Mesenchymal stem cell (in vitro differentiated cells and primary cell): ENCODE measurements around the gene AHRR.
"Not testable (repeated sequence)": the region's sequence is repeated elsewhere in the genome, so short reads cannot be mapped to it uniquely, and the experiment has no call there.

Experiments
- DNase-seq: peaks from one replicate; pipeline ENCODE4 v3.0.0-alpha.2; 2013
- H2AFZ ChIP-seq: one replicate; pipeline ENCODE4 v1.6.1; 2013; ENCODE audit warnings: low read depth, mild to moderate bottlenecking, control low read depth, inconsistent platforms, low read length, moderate library complexity
- H2AK5ac ChIP-seq: 2 replicates; pipeline ENCODE4 v1.6.1; 2013; ENCODE audit warnings: low read length, moderate library complexity, mild to moderate bottlenecking, inconsistent platforms; ENCODE audit not compliant: severe bottlenecking
- H2BK120ac ChIP-seq: one replicate; pipeline ENCODE4 v1.6.1; 2013; ENCODE audit warnings: low read depth, mild to moderate bottlenecking, inconsistent platforms, low read length, moderate library complexity
- H2BK12ac ChIP-seq, 2 experiments: one replicate each; pipeline ENCODE4 v1.6.1; 2013; ENCODE audit warnings: inconsistent platforms in 2 of 2, low read length in 2 of 2, mild to moderate bottlenecking in 2 of 2, moderate library complexity in 2 of 2, control low read depth in 1 of 2
- H2BK15ac ChIP-seq: one replicate; pipeline ENCODE4 v1.6.1; 2013; ENCODE audit warnings: mild to moderate bottlenecking, low read depth, inconsistent platforms; ENCODE audit not compliant: poor library complexity, severe bottlenecking
- H2BK5ac ChIP-seq: 2 replicates; pipeline ENCODE4 v1.6.1; 2013; ENCODE audit warnings: low read depth, mild to moderate bottlenecking, low read length, control low read depth, inconsistent platforms; ENCODE audit not compliant: poor library complexity, severe bottlenecking
- H3K14ac ChIP-seq, 2 experiments: one replicate each; pipeline ENCODE4 v1.6.1; 2013; ENCODE audit warnings: inconsistent platforms in 2 of 2, low read length in 2 of 2, control low read depth in 1 of 2, mild to moderate bottlenecking in 1 of 2, moderate library complexity in 1 of 2
- H3K18ac ChIP-seq, 2 experiments: one replicate each; pipeline ENCODE4 v1.6.1; 2013; ENCODE audit warnings: inconsistent platforms in 2 of 2, low read length in 2 of 2, control low read depth in 1 of 2, low read depth in 1 of 2, mild to moderate bottlenecking in 1 of 2
- H3K23ac ChIP-seq, 2 experiments: one replicate each; pipeline ENCODE4 v1.6.1; 2013; ENCODE audit warnings: inconsistent platforms in 2 of 2, low read length in 2 of 2, mild to moderate bottlenecking in 2 of 2, moderate library complexity in 2 of 2, control low read depth in 1 of 2
- H3K27ac ChIP-seq: 2 replicates; pipeline ENCODE4 v1.5.1; 2013; ENCODE audit warnings: mild to moderate bottlenecking, moderate library complexity, low read length, control low read depth, inconsistent platforms; ENCODE audit not compliant: poor library complexity, severe bottlenecking
- H3K27me3 ChIP-seq, 2 experiments: 2 replicates each; pipeline versions ENCODE4 v1.6.1 to v1.7.0; 2013; ENCODE audit warnings: low read length in 2 of 2, mild to moderate bottlenecking in 2 of 2, moderate library complexity in 2 of 2, control low read depth in 1 of 2, inconsistent platforms in 1 of 2; ENCODE audit not compliant: control insufficient read depth in 1 of 2, insufficient read depth in 1 of 2
- H3K36me3 ChIP-seq, 2 experiments: 2 replicates each; pipeline versions ENCODE4 v1.6.1 to v1.7.0; 2013; ENCODE audit warnings: low read length in 2 of 2, control low read depth in 1 of 2, inconsistent platforms in 1 of 2, low read depth in 1 of 2, mild to moderate bottlenecking in 1 of 2; ENCODE audit not compliant: insufficient read depth in 2 of 2, control insufficient read depth in 1 of 2
- H3K4ac ChIP-seq, 2 experiments: one replicate each; pipeline ENCODE4 v1.6.1; 2013; ENCODE audit warnings: inconsistent platforms in 2 of 2, low read length in 2 of 2, mild to moderate bottlenecking in 2 of 2, moderate library complexity in 2 of 2, control low read depth in 1 of 2, low read depth in 1 of 2
- H3K4me1 ChIP-seq: 2 replicates; pipeline ENCODE4 v1.6.1; 2013; ENCODE audit warnings: low read depth, low read length, control low read depth; ENCODE audit not compliant: control insufficient read depth, insufficient read depth
- H3K4me2 ChIP-seq: 2 replicates; pipeline ENCODE4 v1.6.1; 2013; ENCODE audit warnings: low read length, mild to moderate bottlenecking, inconsistent platforms; ENCODE audit not compliant: poor library complexity, severe bottlenecking
- H3K4me3 ChIP-seq, 2 experiments: 2 replicates each; pipeline versions ENCODE4 v1.5.1 to v1.7.0; 2013; ENCODE audit warnings: low read length in 2 of 2, mild to moderate bottlenecking in 2 of 2, control low read depth in 1 of 2, low read depth in 1 of 2; ENCODE audit not compliant: insufficient read depth in 1 of 2
- H3K79me1 ChIP-seq: replicated peaks from 2 replicates; pipeline ENCODE4 v1.6.1; 2013; ENCODE audit warnings: mild to moderate bottlenecking, control low read depth, low read length, inconsistent platforms; ENCODE audit not compliant: poor library complexity, severe bottlenecking
- H3K9ac ChIP-seq: 2 replicates; pipeline ENCODE4 v1.7.0; 2013; ENCODE audit warnings: mild to moderate bottlenecking, low read length, moderate library complexity
- H3K9me3 ChIP-seq: 2 replicates; pipeline ENCODE4 v1.7.0; 2013; ENCODE audit warnings: mild to moderate bottlenecking, low read length; ENCODE audit not compliant: control insufficient read depth
- H4K8ac ChIP-seq: one replicate; pipeline ENCODE4 v1.6.1; 2013; ENCODE audit warnings: inconsistent platforms, mild to moderate bottlenecking, low read length, moderate library complexity
- H4K91ac ChIP-seq: one replicate; pipeline ENCODE4 v1.6.1; 2013; ENCODE audit warnings: mild to moderate bottlenecking, low read length, inconsistent platforms
- WGBS: methylation state at CpG from one replicate; pipeline ENCODE4 v1.1.7; 2013; ENCODE audit warnings: mixed read lengths; 5-methylcytosine and 5-hydroxymethylcytosine counted together

AHRR gene

DNA sequence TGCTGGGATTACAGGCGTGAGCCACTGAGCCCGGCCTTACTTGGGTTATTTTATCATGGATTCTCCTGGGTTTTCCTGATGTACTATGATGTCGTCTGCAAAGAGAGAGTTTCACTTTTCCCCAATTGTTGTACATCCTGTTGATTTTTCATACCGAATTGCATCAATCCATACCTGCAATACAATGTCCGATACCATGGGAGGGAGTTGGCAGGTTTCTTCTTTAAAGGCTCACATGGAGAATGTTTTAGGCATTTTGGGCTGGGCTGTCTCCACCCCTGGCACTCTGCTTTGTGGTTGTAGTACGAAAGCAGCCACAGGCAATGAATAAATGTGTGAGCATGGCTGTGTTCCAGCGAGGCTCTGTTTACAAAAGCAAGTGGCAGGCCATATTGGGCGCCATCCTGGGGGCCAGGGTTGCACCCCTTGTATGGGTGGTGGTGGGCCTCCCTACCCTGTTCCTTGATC lies 86.3 kb downstream of the AHRR start:
- H3K36me3 ChIP-seq: peaks cover 0 to 7% of the 10 kb centered on the region in 2 experiments
- DNase-seq: no peak
- H2AK5ac ChIP-seq: no peak overlapping the region
- H3K4ac ChIP-seq: no peak overlapping the region
- peak overlapping the region in 1 of 2 experiments; percentile 21 for H2BK12ac ChIP-seq
- H3K9me3 ChIP-seq: no peaks in the 10 kb centered on the region
- no peak overlapping the region for H3K9ac ChIP-seq
- H2BK5ac ChIP-seq: no peak overlapping the region
- H3K27ac ChIP-seq: no peak overlapping the region
- H3K18ac ChIP-seq: peak overlapping the region in 1 of 2 experiments; percentile 68
- H3K23ac ChIP-seq: no peak overlapping the region
- 85% methylated on average over 6 of the region's 8 CpGs for WGBS
- no peaks in the 10 kb centered on the region for H3K4me1 ChIP-seq
- H3K14ac ChIP-seq: no peak overlapping the region
- H3K79me1 ChIP-seq: no peaks in the 10 kb centered on the region
- no peak overlapping the region for H3K4me2 ChIP-seq
- peak overlapping the region; percentile 70 for H4K91ac ChIP-seq
- H2BK15ac ChIP-seq: no peak overlapping the region
- H2AFZ ChIP-seq: peak overlapping the region; percentile 18
- peak overlapping the region; percentile 67 for H4K8ac ChIP-seq
- no peak overlapping the region for H3K4me3 ChIP-seq
- no peak overlapping the region for H2BK120ac ChIP-seq
- H3K27me3 ChIP-seq: no peaks in the 10 kb centered on the region

DNA sequence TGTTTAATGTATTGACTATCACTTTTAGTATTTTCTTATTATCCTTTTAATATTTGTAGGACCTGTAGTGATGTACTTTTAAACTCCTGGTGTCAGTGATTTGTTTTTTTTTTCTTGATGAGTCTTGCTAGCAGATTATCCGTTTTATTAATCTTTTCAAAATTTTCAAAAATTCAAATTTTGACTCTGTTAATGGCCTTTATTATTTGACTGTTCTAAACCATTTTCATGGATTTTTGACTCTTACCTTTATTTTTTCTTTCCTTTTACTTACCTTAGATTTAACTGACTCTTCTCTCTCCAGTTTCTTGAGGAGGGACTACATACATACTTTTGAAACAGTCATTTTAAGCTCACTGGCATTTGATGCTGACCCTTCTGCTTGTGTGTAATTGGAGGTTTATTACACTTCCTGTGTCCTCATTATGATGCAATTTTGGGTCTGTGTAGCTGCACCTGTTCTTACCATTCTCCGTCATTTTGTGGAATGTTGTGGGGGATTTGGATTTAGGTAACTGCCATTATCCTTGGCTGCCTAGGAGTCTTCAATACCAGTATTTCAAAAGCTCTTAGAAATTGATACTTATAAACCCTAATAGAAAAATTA lies 89.5 kb downstream of the AHRR start:
- WGBS: no CpG with 5 or more reads among the region's 2 CpGs
- Histone ChIP-seq H3K27ac (no peak overlapping the region), H3K79me1 (no peaks in the 10 kb centered on the region), H3K27me3 (no peaks in the 10 kb centered on the region), H3K4me2 (no peak overlapping the region), H2AFZ (no peak overlapping the region), H4K8ac (no peak overlapping the region), H3K18ac (no peak overlapping the region), H3K23ac (no peak overlapping the region), H3K36me3 (peaks cover under 1 to 18% of the 10 kb centered on the region in 2 experiments), H3K9ac (no peak overlapping the region), H3K9me3 (no peaks in the 10 kb centered on the region), H2BK15ac (no peak overlapping the region), H3K14ac (no peak overlapping the region), H2BK12ac (no peak overlapping the region), H2BK120ac (no peak overlapping the region), H2BK5ac (no peak overlapping the region), H3K4me1 (peaks cover 7% of the 10 kb centered on the region), H2AK5ac (no peak overlapping the region), H3K4me3 (no peak overlapping the region), H4K91ac (no peak overlapping the region), H3K4ac (no peak overlapping the region)
- no peak for DNase-seq

DNA sequence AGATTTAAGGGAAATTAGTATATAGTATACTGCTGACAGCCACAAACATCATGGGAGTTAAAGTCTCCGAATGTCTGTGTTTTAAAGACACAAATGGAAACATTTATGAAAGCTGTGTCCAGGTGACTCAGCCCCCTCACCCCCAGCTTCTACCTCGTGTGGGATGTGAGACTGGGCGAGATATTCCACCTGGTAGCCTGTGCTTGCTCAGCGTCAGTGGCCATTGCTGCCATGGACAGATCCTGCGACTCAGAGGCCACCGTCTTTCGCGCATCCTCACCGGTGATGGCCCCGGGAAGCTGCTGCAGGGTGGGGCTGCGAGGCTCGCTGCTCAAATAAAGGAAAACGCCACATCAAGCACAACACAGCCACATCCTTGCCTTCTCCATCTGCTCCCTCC lies 90.2 kb downstream of the AHRR start:
- H3K14ac ChIP-seq: no peak overlapping the region
- no peaks in the 10 kb centered on the region for H3K79me1 ChIP-seq
- no peak overlapping the region for H3K23ac ChIP-seq
- no peak for DNase-seq
- H2AK5ac ChIP-seq: no peak overlapping the region
- H2BK12ac ChIP-seq: no peak overlapping the region
- H2BK15ac ChIP-seq: no peak overlapping the region
- H2BK120ac ChIP-seq: no peak overlapping the region
- 76% methylated on average over 10 of the region's 13 CpGs for WGBS
- H3K4me3 ChIP-seq: no peak overlapping the region
- H3K27me3 ChIP-seq: no peaks in the 10 kb centered on the region
- no peak overlapping the region for H4K91ac ChIP-seq
- H2BK5ac ChIP-seq: no peak overlapping the region
- no peak overlapping the region for H2AFZ ChIP-seq
- no peaks in the 10 kb centered on the region for H3K9me3 ChIP-seq
- no peak overlapping the region for H3K27ac ChIP-seq
- no peak overlapping the region for H3K4ac ChIP-seq
- H3K36me3 ChIP-seq: peaks cover 4 to 24% of the 10 kb centered on the region in 2 experiments
- peaks cover 9% of the 10 kb centered on the region for H3K4me1 ChIP-seq
- H3K18ac ChIP-seq: no peak overlapping the region
- H3K9ac ChIP-seq: no peak overlapping the region
- peak overlapping the region; percentile 19 for H4K8ac ChIP-seq
- no peak overlapping the region for H3K4me2 ChIP-seq

DNA sequence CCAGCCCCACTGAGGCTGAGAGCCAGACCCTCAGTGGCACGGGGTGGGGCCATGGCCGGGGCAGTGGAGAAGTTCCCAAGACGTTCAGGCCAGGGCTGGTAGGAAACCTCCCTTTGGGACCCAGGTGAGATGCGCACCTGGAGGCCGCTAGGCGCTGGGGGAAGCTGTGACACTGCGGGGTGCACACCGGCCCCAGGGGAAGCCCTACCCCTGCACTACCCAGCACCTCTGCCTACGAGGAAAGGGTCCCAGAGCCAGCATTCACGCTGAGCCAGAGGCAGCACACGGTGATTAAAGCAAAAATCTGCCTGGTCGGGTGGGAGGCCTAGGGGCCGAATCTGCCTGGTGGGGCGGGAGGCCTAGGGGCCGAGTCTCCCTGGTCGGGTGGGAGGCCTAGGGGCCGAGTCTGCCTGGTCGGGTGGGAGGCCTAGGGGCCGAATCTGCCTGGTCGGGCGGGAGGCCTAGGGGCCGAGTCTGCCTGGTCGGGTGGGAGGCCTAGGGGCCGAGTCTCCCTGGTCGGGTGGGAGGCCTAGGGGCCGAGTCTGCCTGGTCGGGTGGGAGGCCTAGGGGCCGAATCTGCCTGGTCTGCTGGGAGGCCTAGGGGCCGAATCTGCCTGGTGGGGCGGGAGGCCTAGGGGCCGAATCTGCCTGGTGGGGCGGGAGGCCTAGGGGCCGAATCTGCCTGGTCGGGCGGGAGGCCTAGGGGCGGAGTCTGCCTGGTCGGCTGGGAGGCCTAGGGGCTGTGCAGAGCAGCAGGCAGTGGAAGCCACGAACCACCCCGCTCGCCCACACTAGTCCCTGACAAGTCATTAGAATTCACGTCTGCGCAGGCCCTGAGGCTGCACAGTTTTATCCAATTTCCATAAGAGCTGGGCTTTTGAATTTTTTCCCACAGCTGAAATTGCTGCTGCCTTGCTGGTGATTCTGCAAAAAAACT lies 93.7 kb downstream of the AHRR start:
- Histone ChIP-seq H3K4me1 (peaks cover 12% of the 10 kb centered on the region), H4K8ac (peak overlapping the region; percentile 79), H3K27ac (peak overlapping the region; percentile 6), H3K4ac (peak overlapping the region; percentile 26 to 38), H3K9ac (peak overlapping the region; percentile 68), H4K91ac (peak overlapping the region; percentile 79), H3K18ac (peak overlapping the region; percentile 80 to 97), H2BK120ac (peak overlapping the region; percentile 36), H3K14ac (peak overlapping the region in 1 of 2 experiments; percentile 19), H2BK12ac (peak overlapping the region in 1 of 2 experiments; percentile 43), H3K36me3 (peaks cover 4 to 24% of the 10 kb centered on the region in 2 experiments)
- 67% methylated on average over 42 of the region's 42 CpGs for WGBS
- not testable (repeated sequence) for H3K9me3 ChIP-seq, H3K4me2 ChIP-seq, H2AFZ ChIP-seq, H3K23ac ChIP-seq, H2BK15ac ChIP-seq, H3K27me3 ChIP-seq, H2AK5ac ChIP-seq, H3K79me1 ChIP-seq, H3K4me3 ChIP-seq, H2BK5ac ChIP-seq
- peak; percentile 88 for DNase-seq
